Activated CD4-positive, CD25-positive, alpha-beta regulatory T cell treated with anti-CD3 and anti-CD28 coated beads, Interleukin-2, amount 50 U/mL, for 16 hours (primary cell): ENCODE data around the gene STIM1.
A peak's percentile ranks its signal among the peaks of the same experiment; 100 is the strongest.

Source experiments
- DNase-seq: peaks from one replicate; pipeline ENCODE4 v3.0.0-alpha.2; 2020; ENCODE audit warnings: low read depth, low spot score

The STIM1 gene

GRCh38 chr11:3830730-3831129 is 24.7 kb upstream of the STIM1 start:
- DNase-seq, result no peak

- DNase-seq, result no peak
Observed at GRCh38 chr11:3831378-3832239, 23.9 kb upstream of the STIM1 start.

GRCh38 chr11:3832816-3833215 is 22.6 kb upstream of the STIM1 start:
- no peak for DNase-seq

- DNase-seq, result no peak
Observed at GRCh38 chr11:3833449-3833848, 22.0 kb upstream of the STIM1 start.

GRCh38 chr11:3834349-3834663 is 21.2 kb upstream of the STIM1 start:
- no peak for DNase-seq

DNA sequence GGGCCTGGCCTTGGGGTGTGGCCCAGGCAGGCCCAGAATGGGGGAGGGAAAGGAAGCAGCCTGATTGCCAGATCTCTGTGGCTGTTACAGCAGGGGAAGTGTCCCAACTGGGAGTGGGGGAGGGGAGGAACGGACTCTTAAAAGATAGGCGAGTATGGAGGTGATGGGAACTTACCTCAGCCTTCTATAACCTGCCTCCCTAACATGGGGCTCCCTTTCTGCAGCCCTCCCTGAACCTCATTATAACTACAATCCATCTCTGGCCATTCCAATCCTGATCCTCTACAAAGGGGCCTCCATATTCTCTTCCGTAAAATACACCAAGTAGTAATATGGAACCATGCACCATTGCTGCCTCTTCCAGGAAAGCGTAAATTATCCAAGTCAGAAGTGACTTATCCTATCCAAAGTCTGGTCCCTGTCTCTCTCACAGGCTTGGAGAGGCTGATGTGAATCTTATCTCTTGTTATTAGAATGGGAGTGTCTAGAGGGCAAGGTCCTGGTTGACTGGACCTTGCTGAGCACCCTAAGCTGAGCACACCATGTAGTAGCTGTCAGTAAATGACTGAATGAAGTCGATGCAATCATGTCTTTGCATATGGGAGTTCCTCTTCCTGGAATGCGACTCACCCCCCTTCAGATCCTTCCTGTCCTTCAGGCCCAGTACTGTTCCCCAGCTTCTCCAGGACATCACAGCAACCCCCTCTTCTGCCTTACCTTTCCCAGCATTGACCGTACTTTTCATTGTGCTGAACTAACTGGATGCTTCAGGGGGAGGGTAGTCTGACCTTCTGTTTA is 20.6 kb upstream of the STIM1 start:
- no peak for DNase-seq

GRCh38 chr11:3835751-3836150 is 19.7 kb upstream of the STIM1 start:
- no peak for DNase-seq

DNA sequence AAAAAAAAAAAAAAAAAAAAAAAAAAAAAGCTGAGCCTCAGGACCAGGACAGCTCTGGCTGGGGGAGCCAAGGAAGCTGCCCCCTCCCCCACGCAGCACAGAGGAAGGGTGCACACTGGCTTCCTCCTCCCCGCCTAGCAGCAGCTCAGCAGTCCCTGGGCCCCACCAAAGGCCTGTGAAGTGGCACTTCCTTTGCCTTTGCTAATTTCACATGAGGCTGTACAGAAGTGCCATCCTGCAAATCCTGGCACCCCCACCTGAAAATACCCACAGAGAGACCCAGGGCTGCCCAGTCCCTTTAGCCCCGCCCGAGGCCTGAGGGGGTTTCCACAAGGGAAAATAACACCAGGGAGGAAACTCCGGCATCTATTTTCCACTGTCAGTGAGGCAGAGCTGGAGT is 18.6 kb upstream of the STIM1 start:
- DNase-seq, result no peak

GRCh38 chr11:3837793-3838192 is 17.7 kb upstream of the STIM1 start:
- DNase-seq, result no peak

DNA sequence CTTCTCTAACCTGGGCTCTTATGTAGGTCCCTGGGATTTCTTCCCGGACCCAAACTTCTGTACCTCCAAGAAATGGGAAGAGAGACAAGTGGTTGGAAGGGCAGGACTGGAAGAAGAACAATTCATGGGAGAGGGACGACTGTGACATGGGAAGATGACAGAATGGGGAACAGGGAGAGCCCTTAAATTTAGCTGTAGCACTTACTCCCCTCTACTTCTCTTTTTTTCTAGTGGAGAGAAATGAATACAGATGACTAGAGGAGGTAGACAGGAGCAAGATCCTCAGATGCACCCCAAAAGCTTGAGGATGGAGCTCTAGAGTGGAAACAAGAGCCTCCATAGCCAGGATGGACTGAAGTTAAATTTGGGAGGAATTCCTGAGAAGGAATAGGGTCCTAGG is 17.0 kb upstream of the STIM1 start:
- no peak for DNase-seq

- no peak for DNase-seq
Observed at GRCh38 chr11:3840004-3840869, 15.2 kb upstream of the STIM1 start.

DNA sequence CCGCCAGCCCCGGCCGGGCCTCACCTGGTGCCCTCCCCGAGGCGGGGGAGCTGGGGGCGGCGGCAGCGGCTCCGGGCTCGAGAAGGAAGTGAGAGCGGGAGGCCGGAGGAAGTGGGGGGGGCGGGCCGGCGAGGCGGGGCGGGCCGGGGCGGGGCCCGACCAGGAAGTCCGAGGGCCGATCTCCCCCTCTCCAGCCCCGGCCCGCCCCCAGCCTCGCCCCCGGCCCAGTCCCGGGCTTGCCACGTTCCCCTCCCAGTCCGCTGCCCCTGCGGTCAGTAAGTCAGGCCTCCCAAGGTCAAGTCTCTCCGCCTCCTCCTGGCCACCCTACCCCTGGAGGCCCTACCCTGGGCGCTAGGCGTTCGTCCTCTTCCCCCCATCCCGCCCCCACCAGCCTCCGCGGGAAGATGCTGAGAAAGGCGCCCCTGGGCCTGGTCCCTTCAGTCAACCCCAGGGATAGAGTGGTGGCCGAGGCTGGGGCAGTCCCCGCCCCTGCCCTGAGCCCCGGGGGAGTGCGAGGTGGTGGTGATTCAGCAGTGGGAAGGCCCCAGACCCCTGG is 14.5 kb upstream of the STIM1 start, which contains the start of gene RHOG:
TSS of gene RHOG (minus strand) at position 90 of the 556 bp plus-strand sequence. CDS start 12,821 bp downstream, outside the sequence.
- peak; percentile 44 for DNase-seq

- DNase-seq, result peak; percentile 86
Observed at GRCh38 chr11:3841426-3842350, 13.8 kb upstream of the STIM1 start.

GRCh38 chr11:3843326-3843725 is 12.1 kb upstream of the STIM1 start:
- DNase-seq, result no peak

- no peak for DNase-seq
Observed at GRCh38 chr11:3845246-3845645, 10.2 kb upstream of the STIM1 start.

- no peak for DNase-seq
Observed at GRCh38 chr11:3845670-3846069, 9.8 kb upstream of the STIM1 start.

DNA sequence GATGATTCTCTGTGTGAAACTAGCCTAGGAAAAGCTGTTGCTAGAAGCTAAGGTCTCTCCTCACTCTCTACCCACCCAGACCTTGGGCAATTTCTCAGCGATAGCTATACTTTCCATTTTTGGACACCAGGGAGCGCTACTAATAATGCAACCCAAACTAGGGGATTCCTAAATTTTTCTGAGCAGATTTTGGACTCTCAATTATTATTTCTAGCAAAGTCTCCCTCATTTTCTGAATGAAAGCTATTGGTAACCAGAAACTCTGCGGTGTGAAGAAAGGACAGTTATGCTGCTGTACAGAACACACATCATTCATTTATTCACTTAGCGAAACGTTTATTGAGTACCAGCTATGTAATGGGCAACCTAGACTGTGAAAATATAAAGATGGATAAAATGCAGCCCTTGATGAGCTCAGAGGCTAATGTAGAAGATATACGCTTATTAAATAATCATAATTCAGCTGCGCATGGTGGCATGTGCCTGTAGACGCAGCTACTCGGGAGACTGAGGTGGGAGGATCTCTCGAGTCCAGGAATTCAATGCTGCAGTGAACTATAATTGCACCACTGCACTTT is 6.1 kb upstream of the STIM1 start:
- no peak for DNase-seq

- DNase-seq, result no peak
Observed at GRCh38 chr11:3853545-3853842, 2.0 kb upstream of the STIM1 start.

GRCh38 chr11:3853899-3854659 is 1.4 kb upstream of the STIM1 start:
- DNase-seq, result no peak

- DNase-seq, result no peak
Observed at GRCh38 chr11:3854660-3854976, 846 bp upstream of the STIM1 start.
